Skeletal muscle tissue (tissue), 4 donors: Measurements from ENCODE around the gene SDF2L1. TPM values are rescaled to one million over a fixed set of nuclear protein-coding genes. Genes with fewer than 3 reads are reported as not detected.

ENCODE experiments used
- H3K27ac ChIP-seq: one replicate; pipeline ENCODE4 v1.7.0; 2013; ENCODE audit warnings: mild to moderate bottlenecking, low read depth, low read length, inconsistent platforms
- H3K27me3 ChIP-seq, 3 donors: one replicate each; pipeline ENCODE4 v1.7.0; 2013; ENCODE audit warnings: low read length in 3 of 3; ENCODE audit not compliant: control insufficient read depth in 3 of 3, insufficient read depth in 3 of 3
- H3K36me3 ChIP-seq, 3 donors: one replicate each; pipeline ENCODE4 v1.7.0; 2013; ENCODE audit warnings: low read length in 3 of 3; ENCODE audit not compliant: control insufficient read depth in 3 of 3, insufficient read depth in 3 of 3
- H3K4me1 ChIP-seq, 3 donors: one replicate each; pipeline ENCODE4 v1.7.0; 2013; ENCODE audit warnings: low read length in 3 of 3, mild to moderate bottlenecking in 3 of 3; ENCODE audit not compliant: control insufficient read depth in 3 of 3, insufficient read depth in 3 of 3
- H3K4me3 ChIP-seq, 3 donors: one replicate each; pipeline ENCODE4 v1.7.0; 2013; ENCODE audit warnings: low read length in 3 of 3
- H3K9ac ChIP-seq, 3 donors: one replicate each; pipeline ENCODE4 v1.7.0; 2013; ENCODE audit warnings: low read length in 3 of 3, mild to moderate bottlenecking in 3 of 3, moderate library complexity in 2 of 3, low read depth in 1 of 3
- H3K9me3 ChIP-seq, 3 donors: one replicate each; pipeline ENCODE4 v1.7.0; 2013; ENCODE audit warnings: low read length in 3 of 3; ENCODE audit not compliant: control insufficient read depth in 3 of 3
- total RNA-seq: library from RNA; depleted of rRNA; stranded (reverse); fragments of >200 nt; gene quantifications from one replicate; pipeline ENCODE4 v1.2.3, GENCODE V29; 2014
- donor health status: Osteomylitis.

Gene SDF2L1
- total RNA-seq, 1 donor from 2014 or later: 4.2 TPM

- peaks cover 0 to 5% (median 1%) of the 10 kb centered on the region in 3 donors for H3K36me3 ChIP-seq
Measured at GRCh38 chr22:21621025-21621424, 21.1 kb upstream of the SDF2L1 start.

GRCh38 chr22:21622011-21622918, 19.8 kb upstream of the SDF2L1 start:
- no peaks in the 10 kb centered on the region for H3K27me3 ChIP-seq
- H3K4me1 ChIP-seq: peaks cover 25 to 56% (median 30%) of the 10 kb centered on the region in 3 donors
- no peak overlapping the region for H3K4me3 ChIP-seq
- H3K36me3 ChIP-seq: peaks cover 0 to 7% (median 1%) of the 10 kb centered on the region in 3 donors
- H3K27ac ChIP-seq: no peak overlapping the region
- no peak overlapping the region for H3K9ac ChIP-seq
- no peaks in the 10 kb centered on the region for H3K9me3 ChIP-seq

More at GRCh38 chr22:21621025-21621424, 21.1 kb upstream of the SDF2L1 start:
- no peaks in the 10 kb centered on the region for H3K27me3 ChIP-seq
- no peak overlapping the region for H3K27ac ChIP-seq
- H3K9ac ChIP-seq: no peak overlapping the region
- no peak overlapping the region for H3K4me3 ChIP-seq
- H3K9me3 ChIP-seq: no peaks in the 10 kb centered on the region
- peaks cover 25 to 45% (median 30%) of the 10 kb centered on the region in 3 donors for H3K4me1 ChIP-seq

- Histone ChIP-seq H3K9ac (peak overlapping the region in 1 of 3 donors; percentile 23), H3K4me1 (peaks cover 25 to 56% (median 30%) of the 10 kb centered on the region in 3 donors), H3K4me3 (no peak overlapping the region), H3K9me3 (no peaks in the 10 kb centered on the region), H3K27ac (no peak overlapping the region), H3K27me3 (no peaks in the 10 kb centered on the region), H3K36me3 (peaks cover 0 to 7% (median 1%) of the 10 kb centered on the region in 3 donors)
Measured at GRCh38 chr22:21622919-21623647, 19.0 kb upstream of the SDF2L1 start.

GRCh38 chr22:21623648-21623970, 18.5 kb upstream of the SDF2L1 start:
- Histone ChIP-seq H3K4me3 (no peak overlapping the region), H3K9ac (peak overlapping the region in 2 of 3 donors; percentile 33 to 50), H3K4me1 (peaks cover 25 to 56% (median 30%) of the 10 kb centered on the region in 3 donors), H3K9me3 (no peaks in the 10 kb centered on the region), H3K27me3 (no peaks in the 10 kb centered on the region), H3K36me3 (peaks cover 0 to 7% (median 1%) of the 10 kb centered on the region in 3 donors), H3K27ac (no peak overlapping the region)

- Histone ChIP-seq H3K36me3 (peaks cover 0 to 7% (median 1%) of the 10 kb centered on the region in 3 donors), H3K27ac (no peak overlapping the region), H3K4me3 (no peak overlapping the region)
Measured at GRCh38 chr22:21624120-21624879, 17.8 kb upstream of the SDF2L1 start.

GRCh38 chr22:21624880-21625791, 17.0 kb upstream of the SDF2L1 start:
- peaks cover 29 to 63% (median 38%) of the 10 kb centered on the region in 3 donors for H3K4me1 ChIP-seq
- H3K9ac ChIP-seq: peak overlapping the region in 1 of 3 donors; percentile 50
- no peaks in the 10 kb centered on the region for H3K27me3 ChIP-seq
- H3K9me3 ChIP-seq: no peaks in the 10 kb centered on the region
- H3K36me3 ChIP-seq: peaks cover 0 to 7% (median 1%) of the 10 kb centered on the region in 3 donors
- H3K4me3 ChIP-seq: no peak overlapping the region
- no peak overlapping the region for H3K27ac ChIP-seq

More at GRCh38 chr22:21624120-21624879, 17.8 kb upstream of the SDF2L1 start:
- Histone ChIP-seq H3K9ac (peak overlapping the region in 2 of 3 donors; percentile 33 to 50), H3K9me3 (no peaks in the 10 kb centered on the region), H3K4me1 (peaks cover 29 to 59% (median 33%) of the 10 kb centered on the region in 3 donors), H3K27me3 (no peaks in the 10 kb centered on the region)

- no peaks in the 10 kb centered on the region for H3K27me3 ChIP-seq
- H3K27ac ChIP-seq: no peak overlapping the region
- H3K4me1 ChIP-seq: peaks cover 29 to 57% (median 38%) of the 10 kb centered on the region in 3 donors
- no peak overlapping the region for H3K4me3 ChIP-seq
- H3K36me3 ChIP-seq: peaks cover 0 to 7% (median 1%) of the 10 kb centered on the region in 3 donors
- H3K9ac ChIP-seq: no peak overlapping the region
- no peaks in the 10 kb centered on the region for H3K9me3 ChIP-seq
Measured at GRCh38 chr22:21626073-21626734, 15.9 kb upstream of the SDF2L1 start.

GRCh38 chr22:21626735-21627469, 15.2 kb upstream of the SDF2L1 start:
- no peak overlapping the region for H3K9ac ChIP-seq
- peaks cover 29 to 56% (median 38%) of the 10 kb centered on the region in 3 donors for H3K4me1 ChIP-seq
- H3K27ac ChIP-seq: no peak overlapping the region
- no peak overlapping the region for H3K4me3 ChIP-seq
- H3K9me3 ChIP-seq: no peaks in the 10 kb centered on the region
- H3K27me3 ChIP-seq: no peaks in the 10 kb centered on the region
- peaks cover 0 to 7% (median 1%) of the 10 kb centered on the region in 3 donors for H3K36me3 ChIP-seq
